ENCODE results near the gene FETUB. TPM values are rescaled to one million over a fixed set of nuclear protein-coding genes. Genes with fewer than 3 reads are reported as not detected.

The FETUB gene
- total and polyA plus RNA-seq, 8 donors, result not detected

DNA sequence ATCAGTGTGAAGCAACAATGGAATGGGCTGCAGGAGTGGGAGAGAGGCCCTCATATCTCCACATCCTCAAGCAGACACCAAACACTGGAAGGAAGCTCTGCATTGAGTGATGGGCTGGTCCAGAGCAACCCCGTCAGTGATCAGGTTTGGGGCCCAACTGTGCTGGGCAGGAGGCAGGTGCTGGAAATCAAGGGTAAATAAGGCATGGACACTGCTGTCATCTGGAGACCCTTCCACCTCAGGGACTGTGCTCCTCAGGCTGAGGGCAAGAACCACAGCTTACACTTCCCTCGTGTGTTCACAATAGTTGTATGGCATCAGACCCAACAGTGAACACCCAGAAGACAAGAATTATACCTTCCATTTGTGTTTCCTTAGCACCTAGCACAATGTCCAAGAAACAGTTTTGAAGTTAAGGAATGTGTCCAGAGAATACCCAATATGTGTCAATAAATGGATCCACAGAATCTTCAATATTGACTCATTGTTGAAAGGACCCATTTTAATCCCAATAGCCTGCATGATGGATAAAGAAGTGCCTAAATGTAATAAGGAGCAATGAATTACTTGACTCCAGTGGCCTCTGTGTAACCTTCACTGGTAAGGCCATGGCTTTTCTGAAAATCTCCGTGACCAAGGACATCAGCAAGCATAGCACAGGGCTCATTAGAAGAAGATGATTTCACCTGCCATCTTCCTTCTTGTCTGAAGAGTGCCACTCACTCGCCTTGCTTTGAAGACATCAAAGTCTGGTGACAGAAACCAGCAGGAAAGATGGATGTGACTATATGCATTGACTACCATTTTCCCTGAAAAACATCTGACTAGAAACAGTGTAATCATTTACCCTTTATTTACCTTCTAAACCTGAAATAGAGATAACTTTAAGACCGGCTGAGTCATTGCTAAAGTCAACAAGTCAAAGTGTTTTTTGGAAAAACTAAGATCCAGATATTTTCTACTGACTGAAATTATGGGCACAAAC is 34.3 kb upstream of the FETUB start:
- FAIRE-seq, result no peak
- Histone ChIP-seq H3K36me3 (no peaks in the 10 kb centered on the region), H3K9me3 (no peaks in the 10 kb centered on the region), H3K27ac (peak overlapping the region in 3 of 4 donors; percentile 13 to 73 (median 70)), H3K27me3 (no peaks in the 10 kb centered on the region), H3K4me3 (no peak overlapping the region), H3K4me1 (peaks cover 4 to 24% (median 20%) of the 10 kb centered on the region in 3 donors)
- DNase-seq, result no peak
- no peak for TF ChIP-seq CTCF (IDR thresholded peaks at IDR 0.05)
- WGBS, 2 donors, result 54 to 56% methylated on average over 5 of the region's 5 CpGs
- intact Hi-C loops (cut with DNase I), result no loop called here
- peak; percentile 79 to 91 (median 90) for ATAC-seq

- Histone ChIP-seq H3K9me3 (no peaks in the 10 kb centered on the region), H3K27ac (no peak overlapping the region), H3K27me3 (no peaks in the 10 kb centered on the region), H3K4me3 (no peak overlapping the region), H3K36me3 (no peaks in the 10 kb centered on the region), H3K4me1 (peaks cover 4 to 24% (median 20%) of the 10 kb centered on the region in 3 donors)
- intact Hi-C loops (cut with DNase I), result no loop called here
- WGBS, 2 donors, result 85 to 93% methylated on average over 2 of the region's 2 CpGs
- TF ChIP-seq CTCF (IDR thresholded peaks at IDR 0.05), result no peak
- ATAC-seq (no peak), DNase-seq (no peak), FAIRE-seq (no peak)
These were observed 31.5 kb upstream of the FETUB start for GRCh38 chr3:186608624-186609215.

- H3K9me3 ChIP-seq, result no peaks in the 10 kb centered on the region
- ATAC-seq (peak; percentile 70 to 87 (median 81)), FAIRE-seq (no peak), DNase-seq (peak in 5 of 6 donors; percentile 54 to 69 (median 62))
- no peaks in the 10 kb centered on the region for H3K36me3 ChIP-seq
- H3K4me3 ChIP-seq, result no peak overlapping the region
- peak in 1 of 4 donors; percentile 29 for TF ChIP-seq CTCF (IDR thresholded peaks at IDR 0.05)
- WGBS, 2 donors, result 81 to 88% methylated on average over 8 of the region's 8 CpGs
- no peaks in the 10 kb centered on the region for H3K27me3 ChIP-seq
- H3K27ac ChIP-seq, result no peak overlapping the region
- peaks cover 4 to 24% (median 20%) of the 10 kb centered on the region in 3 donors for H3K4me1 ChIP-seq
- intact Hi-C loops (cut with DNase I), result no loop called here
These were observed 30.8 kb upstream of the FETUB start for GRCh38 chr3:186609247-186609868.

DNA sequence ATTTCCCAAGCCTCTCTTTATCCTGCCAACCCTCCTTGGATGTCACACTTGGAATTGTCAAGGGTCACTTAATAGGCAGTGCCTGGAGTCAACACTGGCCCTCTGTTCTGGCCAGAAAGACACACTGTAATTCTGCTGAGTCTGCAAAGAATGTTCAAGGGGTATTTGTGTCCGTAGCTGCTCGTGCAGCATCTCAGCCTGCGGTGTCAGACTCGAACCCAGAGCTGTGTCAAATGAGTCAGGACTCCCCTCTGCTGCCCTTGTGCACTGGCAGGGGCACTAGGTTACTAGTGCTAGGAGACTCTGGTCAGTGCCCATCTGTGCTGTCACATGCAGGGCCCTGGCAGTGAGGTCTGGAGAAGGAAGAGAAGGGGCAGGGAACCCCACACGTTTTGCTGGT is 28.1 kb upstream of the FETUB start:
- no peaks in the 10 kb centered on the region for H3K9me3 ChIP-seq
- intact Hi-C loops (cut with DNase I), result loop anchor here in 1 of 3 donors (5.0 to 10.0 kb wide), 2 partner anchors 143 to 210 kb away; no protein-coding TSS in a partner anchor
- no peak overlapping the region for H3K27ac ChIP-seq
- H3K27me3 ChIP-seq, result no peaks in the 10 kb centered on the region
- ATAC-seq, result no peak
- no peak overlapping the region for H3K4me3 ChIP-seq
- FAIRE-seq, result no peak
- DNase-seq, result no peak
- H3K4me1 ChIP-seq, result peaks cover 0 to 1% (median 0%) of the 10 kb centered on the region in 3 donors
- WGBS, 2 donors, result 63 to 66% methylated on average over 5 of the region's 5 CpGs
- no peak for TF ChIP-seq CTCF (IDR thresholded peaks at IDR 0.05)
- no peaks in the 10 kb centered on the region for H3K36me3 ChIP-seq
